GM23338 (cell line): Measurements from ENCODE around the gene EDN1. TPM values are rescaled to one million over a fixed set of nuclear protein-coding genes. Genes with fewer than 3 reads are reported as not detected.

Experiments used
- ATAC-seq: fragments of 200-7000 bp; cut with Tn5 transposase; 3 replicates; pipeline ENCODE4 v1.9.1; 2020
- DNase-seq: peaks from one replicate; pipeline ENCODE4 v3.0.0-alpha.2; 2015; ENCODE audit warnings: low spot score
- H2AFZ ChIP-seq: fragments of 200-600 bp; sonication (generic); 2 replicates; pipeline ENCODE4 v1.8.0; 2016; ENCODE audit warnings: antibody characterized with exemption, mild to moderate bottlenecking, moderate library complexity
- H3F3A ChIP-seq: fragments of 200-600 bp; sonication (generic); replicated peaks from 2 replicates; pipeline ENCODE4 v1.8.0; 2017; ENCODE audit warnings: antibody characterized with exemption, mixed run types, low read depth
- H3K27ac ChIP-seq: fragments of 200-600 bp; sonication (generic); 2 replicates; pipeline ENCODE4 v1.6.1; 2016; ENCODE audit warnings: low read depth
- H3K27me3 ChIP-seq: fragments of 200-600 bp; sonication (generic); 2 replicates; pipeline ENCODE4 v1.8.0; 2016; ENCODE audit warnings: mild to moderate bottlenecking, mixed run types, moderate library complexity; ENCODE audit not compliant: insufficient read depth
- H3K36me3 ChIP-seq: fragments of 200-600 bp; sonication (generic); 2 replicates; pipeline ENCODE4 v1.8.0; 2016; ENCODE audit warnings: mild to moderate bottlenecking; ENCODE audit not compliant: insufficient read depth
- H3K4me1 ChIP-seq: fragments of 200-600 bp; sonication (generic); 2 replicates; pipeline ENCODE4 v1.8.0; 2016; ENCODE audit warnings: mild to moderate bottlenecking, moderate library complexity; ENCODE audit not compliant: insufficient read depth
- H3K4me2 ChIP-seq: fragments of 200-600 bp; sonication (generic); 2 replicates; pipeline ENCODE4 v1.7.1; 2017; ENCODE audit warnings: mixed run types
- H3K4me3 ChIP-seq: fragments of 200-600 bp; sonication (generic); 2 replicates; pipeline ENCODE4 v1.6.1; 2016; ENCODE audit warnings: mixed run types
- H3K79me2 ChIP-seq: fragments of 200-600 bp; sonication (generic); replicated peaks from 2 replicates; pipeline ENCODE4 v1.8.0; 2017; ENCODE audit warnings: mild to moderate bottlenecking; ENCODE audit not compliant: insufficient read depth
- H3K9me2 ChIP-seq: fragments of 200-600 bp; sonication (generic); 2 replicates; pipeline ENCODE4 v1.8.0; 2017; ENCODE audit not compliant: insufficient read depth
- H4K20me1 ChIP-seq: fragments of 200-600 bp; sonication (generic); replicated peaks from 2 replicates; pipeline ENCODE4 v1.8.0; 2017; ENCODE audit warnings: mild to moderate bottlenecking; ENCODE audit not compliant: insufficient read depth
- H3K27ac Mint-ChIP-seq: 2 replicates; pipeline ENCODE4 v1.8.0; 2020; ENCODE audit warnings: inconsistent platforms, mild to moderate bottlenecking, moderate library complexity, mixed read lengths
- H3K27me3 Mint-ChIP-seq: 3 replicates; pipeline ENCODE4 v1.8.0; 2022; ENCODE audit warnings: low read depth, mild to moderate bottlenecking, moderate library complexity, mixed read lengths, inconsistent platforms; ENCODE audit not compliant: insufficient read depth, poor library complexity
- H3K36me3 Mint-ChIP-seq: 3 replicates; pipeline ENCODE4 v1.8.0; 2021; ENCODE audit warnings: low read depth, mild to moderate bottlenecking, inconsistent platforms, moderate library complexity, mixed read lengths
- H3K4me1 Mint-ChIP-seq: 3 replicates; pipeline ENCODE4 v1.8.0; 2020; ENCODE audit warnings: mild to moderate bottlenecking, inconsistent platforms, mixed read lengths
- H3K4me3 Mint-ChIP-seq: 3 replicates; pipeline ENCODE4 v1.8.0; 2021; ENCODE audit warnings: moderate library complexity, mild to moderate bottlenecking, inconsistent platforms, mixed read lengths
- H3K9me3 Mint-ChIP-seq: 3 replicates; pipeline ENCODE4 v1.8.0; 2020; ENCODE audit warnings: moderate library complexity, mild to moderate bottlenecking, inconsistent platforms, mixed read lengths
- CREB1 ChIP-seq: fragments of 250-450 bp; sonication (Bioruptor Pico); IDR thresholded peaks from 2 replicates; pipeline ENCODE4 v1.5.0; 2020; ENCODE audit warnings: low read depth, mild to moderate bottlenecking, moderate library complexity
- EZH2 ChIP-seq: fragments of 200-600 bp; sonication (generic); IDR thresholded peaks from one replicate; pipeline ENCODE4 v1.8.0; 2017; ENCODE audit warnings: antibody characterized with exemption, mild to moderate bottlenecking, low read depth; ENCODE audit not compliant: unreplicated experiment
- EZH2phosphoT487 ChIP-seq: fragments of 200-600 bp; sonication (generic); IDR thresholded peaks from one replicate; pipeline ENCODE4 v1.8.1; 2018; ENCODE audit warnings: antibody characterized with exemption; ENCODE audit not compliant: unreplicated experiment
- JUNB ChIP-seq: IDR thresholded peaks from one replicate; pipeline ENCODE4 v1.6.1; 2016; ENCODE audit warnings: antibody characterized with exemption; ENCODE audit not compliant: unreplicated experiment
- NANOG ChIP-seq: IDR thresholded peaks from 2 replicates; pipeline ENCODE4 v1.6.1; 2016; ENCODE audit warnings: antibody characterized with exemption, borderline replicate concordance
- POLR2AphosphoS5 ChIP-seq: IDR thresholded peaks from 2 replicates; pipeline ENCODE4 v1.6.1; 2016; ENCODE audit warnings: antibody characterized with exemption, low read depth
- STAT1 ChIP-seq: IDR thresholded peaks from one replicate; pipeline ENCODE4 v1.6.1; 2016; ENCODE audit warnings: antibody characterized with exemption; ENCODE audit not compliant: unreplicated experiment
- ZNF114 ChIP-seq: fragments of 250-450 bp; sonication (Bioruptor Pico); IDR thresholded peaks from 2 replicates; pipeline ENCODE4 v1.5.0; 2020; ENCODE audit warnings: mild to moderate bottlenecking, moderate library complexity
- ZNF331 ChIP-seq: fragments of 250-450 bp; sonication (Bioruptor Pico); IDR thresholded peaks from 2 replicates; pipeline ENCODE4 v1.5.0; 2020; ENCODE audit warnings: low read depth, mild to moderate bottlenecking, moderate library complexity
- polyA plus RNA-seq: library from polyadenylated mRNA; unstranded; fragments of >200 nt; fragmentation: Nextera tagmentation; extraction: Ambion mirVana; gene quantifications from 2 replicates; pipeline ENCODE4 v1.2.1, GENCODE V29; 2016
- total RNA-seq: library from RNA; depleted of rRNA; stranded (reverse); fragments of >200 nt; shearing (Covaris generic); gene quantifications from 2 replicates; pipeline ENCODE4 v1.2.3, GENCODE V29; 2014
- TF ChIP-seq, protein P1 (sequence below): fragments of 250-450 bp; sonication (Bioruptor Pico); IDR thresholded peaks from 2 replicates; pipeline ENCODE4 v1.5.0; 2020; ENCODE audit warnings: mild to moderate bottlenecking, moderate library complexity
- TF ChIP-seq, protein P2 (sequence below): IDR thresholded peaks from 2 replicates; pipeline ENCODE4 v1.6.1; 2016; ENCODE audit warnings: antibody characterized with exemption
- TF ChIP-seq, protein P3 (sequence below): IDR thresholded peaks from one replicate; pipeline ENCODE4 v1.6.1; 2018; ENCODE audit warnings: antibody characterized with exemption; ENCODE audit not compliant: unreplicated experiment
- TF ChIP-seq, protein P4 (sequence below), 2 experiments: fragments of 200-600 bp in 1 of 2; sonication (generic) in 1 of 2; conservative IDR thresholded peaks; 2 replicates each; pipeline versions ENCODE4 v1.5.1 to v1.6.1; 2016 to 2017; ENCODE audit warnings: antibody characterized with exemption in 2 of 2, low read depth in 2 of 2, mild to moderate bottlenecking in 2 of 2, moderate library complexity in 1 of 2

Gene EDN1
- total and polyA plus RNA-seq, 2 experiments from 2014 or later: 0.80 to 1.2 TPM

DNA sequence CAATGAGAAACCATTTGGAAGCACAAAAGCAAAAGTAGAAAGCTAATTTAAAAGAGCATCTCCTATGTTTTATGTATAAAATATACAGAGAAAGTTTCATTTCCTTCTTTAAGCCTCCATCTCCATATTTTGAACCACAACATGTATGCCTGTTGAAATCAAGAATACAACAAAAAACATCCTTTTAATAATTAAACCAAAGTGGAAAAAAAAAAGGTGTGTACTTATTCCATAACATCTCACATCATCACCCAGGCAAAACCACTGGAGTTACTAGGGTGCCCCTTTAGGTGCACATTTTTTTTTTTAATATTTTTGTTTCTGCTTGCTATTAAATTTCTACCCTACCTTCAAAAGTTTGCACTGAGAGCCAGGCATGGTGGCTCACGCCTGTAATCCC, 43.0 kb downstream of the EDN1 start:
- Histone ChIP-seq H2AFZ (no peak overlapping the region), H3K4me2 (no peak overlapping the region), H3K79me2 (no peaks in the 10 kb centered on the region), H4K20me1 (no peaks in the 10 kb centered on the region), H3K9me2 (peaks cover 4% of the 10 kb centered on the region; the same call in 1 of the 2 replicates), H3K36me3 (no peaks in the 10 kb centered on the region), H3F3A (0 out of 2 replicates have a peak, but pooled peaks cover 3% of the 10 kb centered on the region), H3K4me3 (no peak overlapping the region), H3K27ac (no peak overlapping the region), H3K27me3 (no peaks in the 10 kb centered on the region), H3K4me1 (peaks cover 12% of the 10 kb centered on the region; the same call in 1 of the 2 replicates)
- Mint-ChIP-seq H3K36me3 (peaks cover 2% of the 10 kb centered on the region; the same call in 1 of the 3 replicates), H3K4me3 (no peak overlapping the region), H3K4me1 (peaks cover 12% of the 10 kb centered on the region), H3K9me3 (no peaks in the 10 kb centered on the region; the same call in 2 of the 3 replicates), H3K27me3 (no peaks in the 10 kb centered on the region), H3K27ac (no peak overlapping the region)
- TF ChIP-seq JUNB: no peak
- no peak for TF ChIP-seq EZH2phosphoT487
- no peak for TF ChIP-seq EZH2
- TF ChIP-seq, protein P1, sequence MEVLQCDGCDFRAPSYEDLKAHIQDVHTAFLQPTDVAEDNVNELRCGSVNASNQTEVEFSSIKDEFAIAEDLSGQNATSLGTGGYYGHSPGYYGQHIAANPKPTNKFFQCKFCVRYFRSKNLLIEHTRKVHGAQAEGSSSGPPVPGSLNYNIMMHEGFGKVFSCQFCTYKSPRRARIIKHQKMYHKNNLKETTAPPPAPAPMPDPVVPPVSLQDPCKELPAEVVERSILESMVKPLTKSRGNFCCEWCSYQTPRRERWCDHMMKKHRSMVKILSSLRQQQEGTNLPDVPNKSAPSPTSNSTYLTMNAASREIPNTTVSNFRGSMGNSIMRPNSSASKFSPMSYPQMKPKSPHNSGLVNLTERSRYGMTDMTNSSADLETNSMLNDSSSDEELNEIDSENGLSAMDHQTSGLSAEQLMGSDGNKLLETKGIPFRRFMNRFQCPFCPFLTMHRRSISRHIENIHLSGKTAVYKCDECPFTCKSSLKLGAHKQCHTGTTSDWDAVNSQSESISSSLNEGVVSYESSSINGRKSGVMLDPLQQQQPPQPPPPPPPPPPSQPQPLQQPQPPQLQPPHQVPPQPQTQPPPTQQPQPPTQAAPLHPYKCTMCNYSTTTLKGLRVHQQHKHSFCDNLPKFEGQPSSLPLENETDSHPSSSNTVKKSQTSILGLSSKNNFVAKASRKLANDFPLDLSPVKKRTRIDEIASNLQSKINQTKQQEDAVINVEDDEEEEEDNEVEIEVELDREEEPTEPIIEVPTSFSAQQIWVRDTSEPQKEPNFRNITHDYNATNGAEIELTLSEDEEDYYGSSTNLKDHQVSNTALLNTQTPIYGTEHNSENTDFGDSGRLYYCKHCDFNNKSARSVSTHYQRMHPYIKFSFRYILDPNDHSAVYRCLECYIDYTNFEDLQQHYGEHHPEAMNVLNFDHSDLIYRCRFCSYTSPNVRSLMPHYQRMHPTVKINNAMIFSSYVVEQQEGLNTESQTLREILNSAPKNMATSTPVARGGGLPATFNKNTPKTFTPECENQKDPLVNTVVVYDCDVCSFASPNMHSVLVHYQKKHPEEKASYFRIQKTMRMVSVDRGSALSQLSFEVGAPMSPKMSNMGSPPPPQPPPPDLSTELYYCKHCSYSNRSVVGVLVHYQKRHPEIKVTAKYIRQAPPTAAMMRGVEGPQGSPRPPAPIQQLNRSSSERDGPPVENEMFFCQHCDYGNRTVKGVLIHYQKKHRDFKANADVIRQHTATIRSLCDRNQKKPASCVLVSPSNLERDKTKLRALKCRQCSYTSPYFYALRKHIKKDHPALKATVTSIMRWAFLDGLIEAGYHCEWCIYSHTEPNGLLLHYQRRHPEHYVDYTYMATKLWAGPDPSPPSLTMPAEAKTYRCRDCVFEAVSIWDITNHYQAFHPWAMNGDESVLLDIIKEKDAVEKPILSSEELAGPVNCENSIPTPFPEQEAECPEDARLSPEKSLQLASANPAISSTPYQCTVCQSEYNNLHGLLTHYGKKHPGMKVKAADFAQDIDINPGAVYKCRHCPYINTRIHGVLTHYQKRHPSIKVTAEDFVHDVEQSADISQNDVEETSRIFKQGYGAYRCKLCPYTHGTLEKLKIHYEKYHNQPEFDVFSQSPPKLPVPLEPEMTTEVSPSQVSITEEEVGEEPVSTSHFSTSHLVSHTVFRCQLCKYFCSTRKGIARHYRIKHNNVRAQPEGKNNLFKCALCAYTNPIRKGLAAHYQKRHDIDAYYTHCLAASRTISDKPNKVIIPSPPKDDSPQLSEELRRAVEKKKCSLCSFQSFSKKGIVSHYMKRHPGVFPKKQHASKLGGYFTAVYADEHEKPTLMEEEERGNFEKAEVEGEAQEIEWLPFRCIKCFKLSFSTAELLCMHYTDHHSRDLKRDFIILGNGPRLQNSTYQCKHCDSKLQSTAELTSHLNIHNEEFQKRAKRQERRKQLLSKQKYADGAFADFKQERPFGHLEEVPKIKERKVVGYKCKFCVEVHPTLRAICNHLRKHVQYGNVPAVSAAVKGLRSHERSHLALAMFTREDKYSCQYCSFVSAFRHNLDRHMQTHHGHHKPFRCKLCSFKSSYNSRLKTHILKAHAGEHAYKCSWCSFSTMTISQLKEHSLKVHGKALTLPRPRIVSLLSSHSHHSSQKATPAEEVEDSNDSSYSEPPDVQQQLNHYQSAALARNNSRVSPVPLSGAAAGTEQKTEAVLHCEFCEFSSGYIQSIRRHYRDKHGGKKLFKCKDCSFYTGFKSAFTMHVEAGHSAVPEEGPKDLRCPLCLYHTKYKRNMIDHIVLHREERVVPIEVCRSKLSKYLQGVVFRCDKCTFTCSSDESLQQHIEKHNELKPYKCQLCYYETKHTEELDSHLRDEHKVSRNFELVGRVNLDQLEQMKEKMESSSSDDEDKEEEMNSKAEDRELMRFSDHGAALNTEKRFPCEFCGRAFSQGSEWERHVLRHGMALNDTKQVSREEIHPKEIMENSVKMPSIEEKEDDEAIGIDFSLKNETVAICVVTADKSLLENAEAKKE (CRISPR knock-in tag): no peak
- TF ChIP-seq POLR2AphosphoS5: no peak
- TF ChIP-seq, protein P2, sequence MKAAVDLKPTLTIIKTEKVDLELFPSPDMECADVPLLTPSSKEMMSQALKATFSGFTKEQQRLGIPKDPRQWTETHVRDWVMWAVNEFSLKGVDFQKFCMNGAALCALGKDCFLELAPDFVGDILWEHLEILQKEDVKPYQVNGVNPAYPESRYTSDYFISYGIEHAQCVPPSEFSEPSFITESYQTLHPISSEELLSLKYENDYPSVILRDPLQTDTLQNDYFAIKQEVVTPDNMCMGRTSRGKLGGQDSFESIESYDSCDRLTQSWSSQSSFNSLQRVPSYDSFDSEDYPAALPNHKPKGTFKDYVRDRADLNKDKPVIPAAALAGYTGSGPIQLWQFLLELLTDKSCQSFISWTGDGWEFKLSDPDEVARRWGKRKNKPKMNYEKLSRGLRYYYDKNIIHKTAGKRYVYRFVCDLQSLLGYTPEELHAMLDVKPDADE: no peak
- no peak for TF ChIP-seq STAT1
- TF ChIP-seq CREB1: no peak
- TF ChIP-seq ZNF331 (CRISPR knock-in tag): no peak
- no peak for TF ChIP-seq NANOG
- no peak for TF ChIP-seq ZNF114
- TF ChIP-seq, protein P3, sequence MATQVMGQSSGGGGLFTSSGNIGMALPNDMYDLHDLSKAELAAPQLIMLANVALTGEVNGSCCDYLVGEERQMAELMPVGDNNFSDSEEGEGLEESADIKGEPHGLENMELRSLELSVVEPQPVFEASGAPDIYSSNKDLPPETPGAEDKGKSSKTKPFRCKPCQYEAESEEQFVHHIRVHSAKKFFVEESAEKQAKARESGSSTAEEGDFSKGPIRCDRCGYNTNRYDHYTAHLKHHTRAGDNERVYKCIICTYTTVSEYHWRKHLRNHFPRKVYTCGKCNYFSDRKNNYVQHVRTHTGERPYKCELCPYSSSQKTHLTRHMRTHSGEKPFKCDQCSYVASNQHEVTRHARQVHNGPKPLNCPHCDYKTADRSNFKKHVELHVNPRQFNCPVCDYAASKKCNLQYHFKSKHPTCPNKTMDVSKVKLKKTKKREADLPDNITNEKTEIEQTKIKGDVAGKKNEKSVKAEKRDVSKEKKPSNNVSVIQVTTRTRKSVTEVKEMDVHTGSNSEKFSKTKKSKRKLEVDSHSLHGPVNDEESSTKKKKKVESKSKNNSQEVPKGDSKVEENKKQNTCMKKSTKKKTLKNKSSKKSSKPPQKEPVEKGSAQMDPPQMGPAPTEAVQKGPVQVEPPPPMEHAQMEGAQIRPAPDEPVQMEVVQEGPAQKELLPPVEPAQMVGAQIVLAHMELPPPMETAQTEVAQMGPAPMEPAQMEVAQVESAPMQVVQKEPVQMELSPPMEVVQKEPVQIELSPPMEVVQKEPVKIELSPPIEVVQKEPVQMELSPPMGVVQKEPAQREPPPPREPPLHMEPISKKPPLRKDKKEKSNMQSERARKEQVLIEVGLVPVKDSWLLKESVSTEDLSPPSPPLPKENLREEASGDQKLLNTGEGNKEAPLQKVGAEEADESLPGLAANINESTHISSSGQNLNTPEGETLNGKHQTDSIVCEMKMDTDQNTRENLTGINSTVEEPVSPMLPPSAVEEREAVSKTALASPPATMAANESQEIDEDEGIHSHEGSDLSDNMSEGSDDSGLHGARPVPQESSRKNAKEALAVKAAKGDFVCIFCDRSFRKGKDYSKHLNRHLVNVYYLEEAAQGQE: no peak
- TF ChIP-seq, protein P4, sequence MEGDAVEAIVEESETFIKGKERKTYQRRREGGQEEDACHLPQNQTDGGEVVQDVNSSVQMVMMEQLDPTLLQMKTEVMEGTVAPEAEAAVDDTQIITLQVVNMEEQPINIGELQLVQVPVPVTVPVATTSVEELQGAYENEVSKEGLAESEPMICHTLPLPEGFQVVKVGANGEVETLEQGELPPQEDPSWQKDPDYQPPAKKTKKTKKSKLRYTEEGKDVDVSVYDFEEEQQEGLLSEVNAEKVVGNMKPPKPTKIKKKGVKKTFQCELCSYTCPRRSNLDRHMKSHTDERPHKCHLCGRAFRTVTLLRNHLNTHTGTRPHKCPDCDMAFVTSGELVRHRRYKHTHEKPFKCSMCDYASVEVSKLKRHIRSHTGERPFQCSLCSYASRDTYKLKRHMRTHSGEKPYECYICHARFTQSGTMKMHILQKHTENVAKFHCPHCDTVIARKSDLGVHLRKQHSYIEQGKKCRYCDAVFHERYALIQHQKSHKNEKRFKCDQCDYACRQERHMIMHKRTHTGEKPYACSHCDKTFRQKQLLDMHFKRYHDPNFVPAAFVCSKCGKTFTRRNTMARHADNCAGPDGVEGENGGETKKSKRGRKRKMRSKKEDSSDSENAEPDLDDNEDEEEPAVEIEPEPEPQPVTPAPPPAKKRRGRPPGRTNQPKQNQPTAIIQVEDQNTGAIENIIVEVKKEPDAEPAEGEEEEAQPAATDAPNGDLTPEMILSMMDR (conservative IDR thresholded peaks at IDR 0.05; ENCODE audit: low read depth in 2 of 2): no peak
- ATAC-seq: no peak
- no peak for DNase-seq
